ENCODE measurements around the gene ZFYVE21.

ZFYVE21 gene

DNA sequence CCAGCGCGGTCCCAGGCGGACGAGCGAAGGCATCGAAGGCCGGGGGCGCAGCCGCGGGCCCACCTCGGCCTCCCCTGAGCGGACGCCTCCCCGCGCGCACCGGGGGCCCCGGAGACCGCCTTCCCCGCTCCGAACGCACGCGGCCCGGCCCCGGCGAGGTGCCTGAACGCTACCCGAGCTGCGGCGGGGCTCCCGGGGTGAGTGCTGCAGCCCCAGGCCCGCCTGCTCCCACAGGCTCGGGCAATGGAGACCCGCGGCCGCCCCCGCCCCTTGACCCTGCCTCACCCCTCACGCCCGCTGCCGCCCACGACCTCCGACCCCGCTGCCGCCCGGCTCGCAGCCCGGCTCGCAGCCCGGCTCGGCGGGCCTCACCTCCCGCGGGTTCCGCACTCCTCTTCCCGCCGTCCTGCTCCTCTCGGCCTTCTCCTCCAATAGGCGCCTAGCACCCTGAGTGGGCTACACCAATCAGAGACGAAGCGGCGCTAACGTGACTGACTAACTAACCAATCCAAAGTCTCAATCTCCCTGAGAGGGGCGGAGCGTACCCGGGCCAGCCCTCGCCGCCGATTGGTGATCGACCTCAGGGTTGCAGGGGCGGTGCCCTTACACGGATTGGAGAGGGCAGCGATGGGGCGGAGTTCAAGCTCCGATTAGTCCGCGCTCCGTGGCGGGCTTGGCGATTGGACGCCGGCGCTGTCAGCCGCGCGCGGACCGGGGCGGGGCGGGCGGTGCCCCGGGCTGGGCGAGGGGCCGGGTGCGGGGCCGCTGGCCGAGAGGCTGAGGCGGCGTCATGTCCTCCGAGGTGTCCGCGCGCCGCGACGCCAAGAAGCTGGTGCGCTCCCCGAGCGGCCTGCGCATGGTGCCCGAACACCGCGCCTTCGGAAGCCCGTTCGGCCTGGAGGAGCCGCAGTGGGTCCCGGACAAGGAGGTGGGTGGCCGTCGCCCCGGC is at the start of gene ZFYVE21, which contains the start of gene XRCC3:
ZFYVE21 (plus strand) TSS at position 759 of the 949 bp plus-strand sequence; CDS start at position 791, 32 bp downstream.
XRCC3 (minus strand) TSS at position 400 of the 949 bp plus-strand sequence. CDS start 4,364 bp downstream, outside the sequence.
- Mint-ChIP-seq H3K9me3 (no peaks in the 10 kb centered on the region), H3K4me1 (peaks cover 33 to 68% of the 10 kb centered on the region in 2 donors), H3K27ac (peak within 1 kb of the TSS; percentile 93), H3K36me3 (peaks cover 11 to 15% of the 10 kb centered on the region in 2 donors), H3K27me3 (no peaks in the 10 kb centered on the region), H3K4me3 (peak within 1 kb of the TSS; percentile 94 to 99)
- ATAC-seq (replicated peaks), result peak; percentile 95 to 96
- DNase-seq, result peak; percentile 100

- Mint-ChIP-seq H3K4me1 (peaks cover 0 to 4% of the 10 kb centered on the region in 2 donors), H3K4me3 (no peak overlapping the region), H3K27ac (no peak overlapping the region), H3K36me3 (peaks cover 30 to 32% of the 10 kb centered on the region in 2 donors), H3K9me3 (no peaks in the 10 kb centered on the region), H3K27me3 (no peaks in the 10 kb centered on the region)
- DNase-seq (no peak), ATAC-seq (replicated peaks) (no peak)
Observed at GRCh38 chr14:103667671-103668070, 47.9 kb upstream of the ZFYVE21 start.

DNA sequence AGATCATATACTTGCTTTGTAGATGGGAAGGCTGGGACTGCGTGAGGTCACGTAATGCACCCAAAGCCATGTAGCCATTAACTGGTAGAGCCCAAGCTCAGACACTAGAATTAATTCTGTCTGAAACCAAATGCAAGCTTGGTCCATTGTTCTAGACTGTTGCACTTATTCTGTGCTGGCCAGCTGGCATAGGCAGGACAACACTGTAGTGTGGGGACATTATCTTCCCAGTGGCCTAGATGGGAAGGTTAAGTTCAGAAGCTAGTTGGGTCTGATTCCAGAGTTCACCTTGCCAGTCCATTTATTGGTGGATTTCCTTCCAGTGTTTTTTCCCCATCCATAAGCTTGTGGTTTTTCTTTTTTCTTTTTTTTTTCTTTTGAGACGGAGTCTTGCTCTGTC is 47.5 kb upstream of the ZFYVE21 start:
- Mint-ChIP-seq H3K36me3 (peaks cover 33 to 35% of the 10 kb centered on the region in 2 donors), H3K4me1 (peaks cover 0 to 4% of the 10 kb centered on the region in 2 donors), H3K27ac (no peak overlapping the region), H3K4me3 (no peak overlapping the region), H3K9me3 (no peaks in the 10 kb centered on the region), H3K27me3 (no peaks in the 10 kb centered on the region)
- ATAC-seq (replicated peaks) (no peak), DNase-seq (no peak)

- DNase-seq (no peak), ATAC-seq (replicated peaks) (no peak)
- Mint-ChIP-seq H3K27ac (no peak overlapping the region), H3K9me3 (no peaks in the 10 kb centered on the region), H3K4me3 (no peak overlapping the region), H3K36me3 (peaks cover 28 to 37% of the 10 kb centered on the region in 2 donors), H3K4me1 (peaks cover 0 to 2% of the 10 kb centered on the region in 2 donors), H3K27me3 (no peaks in the 10 kb centered on the region)
Observed at GRCh38 chr14:103669370-103669769, 46.2 kb upstream of the ZFYVE21 start.

DNA sequence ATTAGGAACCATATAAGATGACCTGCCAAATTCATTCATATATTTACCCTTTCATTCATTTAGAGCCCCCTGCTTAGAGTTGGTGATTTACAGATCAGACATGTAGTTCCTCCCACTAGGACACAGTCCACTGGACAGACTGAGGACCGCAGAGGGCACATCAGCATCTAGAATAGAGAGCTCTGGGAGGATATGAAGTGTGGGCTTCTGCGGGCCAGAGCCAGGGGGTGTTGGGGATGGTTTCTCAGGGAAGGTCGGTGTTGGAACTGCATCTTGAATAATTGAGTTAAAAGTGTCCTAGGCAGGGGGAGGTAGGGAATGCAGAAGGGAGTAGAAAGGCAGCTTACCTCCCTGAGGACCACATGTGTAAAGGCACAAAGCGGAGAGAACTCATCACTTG is 43.7 kb upstream of the ZFYVE21 start:
- Mint-ChIP-seq H3K4me3 (no peak overlapping the region), H3K4me1 (no peaks in the 10 kb centered on the region), H3K27ac (peak overlapping the region; percentile 33), H3K36me3 (peaks cover 30 to 48% of the 10 kb centered on the region in 2 donors), H3K9me3 (no peaks in the 10 kb centered on the region), H3K27me3 (no peaks in the 10 kb centered on the region)
- ATAC-seq (replicated peaks) (no peak), DNase-seq (no peak)

DNA sequence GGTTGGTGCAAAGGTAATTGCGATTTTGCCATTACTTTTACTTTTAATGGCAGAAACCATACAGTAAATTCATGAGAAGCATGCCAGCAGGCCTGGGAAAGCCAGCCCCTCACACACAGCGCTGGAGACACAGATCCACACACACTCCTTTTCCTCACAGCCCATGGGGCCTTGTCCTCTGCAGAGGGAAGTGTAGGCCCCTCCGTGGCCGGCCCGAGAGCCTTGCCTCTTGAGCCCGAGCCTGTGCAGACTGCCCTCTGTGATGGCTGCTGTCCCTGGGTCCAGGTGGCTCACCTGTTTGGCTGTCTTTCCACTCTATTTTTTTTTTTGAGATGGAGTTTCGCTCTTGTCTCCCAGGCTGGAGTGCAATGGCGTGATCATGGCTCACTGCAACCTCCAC is 39.7 kb upstream of the ZFYVE21 start:
- peaks cover 36 to 58% of the 10 kb centered on the region in 2 donors for H3K36me3 Mint-ChIP-seq
- peaks cover 8 to 13% of the 10 kb centered on the region in 2 donors for H3K4me1 Mint-ChIP-seq
- no peak for DNase-seq
- no peak for ATAC-seq (replicated peaks)
- no peaks in the 10 kb centered on the region for H3K27me3 Mint-ChIP-seq
- H3K4me3 Mint-ChIP-seq, result no peak overlapping the region
- no peak overlapping the region for H3K27ac Mint-ChIP-seq
- no peaks in the 10 kb centered on the region for H3K9me3 Mint-ChIP-seq

- H3K9me3 Mint-ChIP-seq, result no peaks in the 10 kb centered on the region
- peak overlapping the region; percentile 84 for H3K27ac Mint-ChIP-seq
- peaks cover 31 to 53% of the 10 kb centered on the region in 2 donors for H3K36me3 Mint-ChIP-seq
- DNase-seq, result no peak
- H3K4me1 Mint-ChIP-seq, result peaks cover 8 to 13% of the 10 kb centered on the region in 2 donors
- H3K4me3 Mint-ChIP-seq, result no peak overlapping the region
- ATAC-seq (replicated peaks), result no peak
- H3K27me3 Mint-ChIP-seq, result no peaks in the 10 kb centered on the region
Observed at GRCh38 chr14:103676881-103677675, 38.5 kb upstream of the ZFYVE21 start.

DNA sequence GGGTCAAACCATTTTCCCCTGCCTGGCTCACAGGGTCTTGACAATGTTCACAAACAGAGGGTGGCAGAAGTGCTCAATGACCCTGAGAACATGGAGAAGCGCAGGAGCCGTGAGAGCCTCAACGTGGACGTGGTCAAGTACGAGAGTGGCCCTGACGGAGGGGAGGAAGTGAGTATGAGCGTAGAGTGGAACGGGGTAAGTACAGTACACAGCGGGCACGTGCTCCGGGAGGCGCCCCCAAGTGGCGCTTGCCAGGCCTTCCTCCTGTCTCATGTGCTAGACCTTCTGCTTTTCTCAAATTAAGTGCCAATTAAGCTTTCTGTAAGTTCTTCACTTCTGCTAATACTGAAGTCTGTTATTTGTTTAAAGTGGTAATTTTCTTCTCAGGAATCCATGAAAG is 36.3 kb upstream of the ZFYVE21 start:
- H3K36me3 Mint-ChIP-seq, result peaks cover 20 to 47% of the 10 kb centered on the region in 2 donors
- H3K4me3 Mint-ChIP-seq, result no peak overlapping the region
- no peaks in the 10 kb centered on the region for H3K9me3 Mint-ChIP-seq
- ATAC-seq (replicated peaks), result peak; percentile 100
- peaks cover 8 to 13% of the 10 kb centered on the region in 2 donors for H3K4me1 Mint-ChIP-seq
- peak; percentile 50 for DNase-seq
- H3K27ac Mint-ChIP-seq, result peak overlapping the region; percentile 53
- no peaks in the 10 kb centered on the region for H3K27me3 Mint-ChIP-seq

DNA sequence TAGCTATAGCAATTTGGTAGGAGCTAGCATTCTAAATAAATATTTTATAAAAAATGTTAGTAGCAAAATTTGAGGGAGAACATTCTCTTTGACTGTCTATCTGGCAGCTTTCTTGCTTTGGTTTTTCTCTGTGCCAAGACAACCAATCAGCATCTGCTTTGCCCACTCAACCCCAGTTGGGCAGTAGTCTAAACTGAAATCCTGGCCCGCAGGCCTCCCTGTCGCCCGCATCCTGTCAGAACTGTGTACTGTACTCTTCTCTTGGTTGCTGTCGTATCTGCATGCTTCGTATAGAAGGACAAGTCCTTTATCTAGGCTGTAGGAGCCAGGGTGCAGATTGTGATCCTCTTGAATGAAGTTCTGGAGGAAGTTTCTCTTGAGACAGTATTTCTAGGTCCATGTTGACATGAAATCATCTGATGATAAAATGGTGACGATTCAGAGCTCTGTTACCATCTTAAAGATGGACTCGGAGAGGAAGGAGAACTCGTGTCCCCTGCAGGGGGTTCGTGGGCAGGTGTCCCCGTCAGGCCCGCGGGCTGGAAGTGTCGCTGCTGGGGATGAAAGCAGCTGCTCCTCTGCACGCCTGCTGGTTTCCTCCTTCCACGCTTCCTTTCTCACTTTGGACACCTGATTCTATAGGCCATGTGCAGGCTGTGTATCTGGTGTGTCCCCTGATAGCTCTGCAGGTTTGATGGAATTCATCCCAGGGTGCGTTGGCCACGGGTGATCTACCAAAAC is 34.9 kb upstream of the ZFYVE21 start:
- Mint-ChIP-seq H3K27ac (no peak overlapping the region), H3K27me3 (no peaks in the 10 kb centered on the region), H3K4me1 (peaks cover 8 to 13% of the 10 kb centered on the region in 2 donors), H3K4me3 (no peak overlapping the region), H3K9me3 (no peaks in the 10 kb centered on the region), H3K36me3 (peaks cover 18 to 46% of the 10 kb centered on the region in 2 donors)
- DNase-seq (no peak), ATAC-seq (replicated peaks) (no peak)

DNA sequence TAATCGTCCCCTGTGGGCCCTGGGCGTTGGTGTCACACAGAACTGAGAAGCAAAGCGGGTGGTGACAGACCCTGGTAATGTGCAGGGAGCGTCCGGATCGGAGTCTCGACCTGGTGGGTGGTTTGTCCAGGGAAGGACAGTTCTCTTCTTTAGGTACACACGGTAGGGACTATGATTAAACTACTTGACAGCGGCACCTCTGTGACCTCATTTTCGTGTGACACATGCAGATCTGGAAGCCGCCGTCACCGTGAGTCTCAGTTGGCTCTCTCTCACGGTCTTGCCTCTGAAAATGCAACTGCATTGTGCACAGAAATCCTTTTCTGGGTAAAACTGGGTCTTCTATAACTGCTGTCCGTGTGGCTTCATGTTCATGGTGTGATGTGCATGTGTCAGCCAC is 32.5 kb upstream of the ZFYVE21 start:
- H3K36me3 Mint-ChIP-seq, result peaks cover 22 to 45% of the 10 kb centered on the region in 2 donors
- H3K27me3 Mint-ChIP-seq, result no peaks in the 10 kb centered on the region
- no peak for DNase-seq
- no peaks in the 10 kb centered on the region for H3K9me3 Mint-ChIP-seq
- ATAC-seq (replicated peaks), result no peak
- peaks cover 8 to 13% of the 10 kb centered on the region in 2 donors for H3K4me1 Mint-ChIP-seq
- no peak overlapping the region for H3K27ac Mint-ChIP-seq
- no peak overlapping the region for H3K4me3 Mint-ChIP-seq

DNA sequence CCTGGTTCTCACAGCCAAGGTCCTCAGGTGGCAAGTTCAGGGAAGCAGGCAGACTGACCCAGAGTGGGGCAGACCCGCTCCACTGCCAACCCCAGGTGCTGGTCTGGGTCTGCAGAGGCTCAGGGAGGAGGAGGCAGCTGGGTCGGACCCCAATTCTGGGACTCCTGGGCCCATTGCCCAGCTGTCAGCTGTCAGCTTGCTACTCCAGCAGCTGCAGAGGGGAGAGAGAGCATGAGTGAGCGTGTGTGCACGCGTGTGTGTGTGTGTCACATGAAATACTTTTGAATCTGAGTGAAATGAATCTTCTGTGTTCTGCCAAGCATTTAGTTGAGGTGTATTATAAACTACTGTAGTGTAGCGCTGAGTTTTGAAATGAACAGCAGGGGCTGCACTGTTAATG is 31.1 kb upstream of the ZFYVE21 start:
- peaks cover 23 to 43% of the 10 kb centered on the region in 2 donors for H3K36me3 Mint-ChIP-seq
- no peak overlapping the region for H3K4me3 Mint-ChIP-seq
- ATAC-seq (replicated peaks) (no peak), DNase-seq (no peak)
- H3K9me3 Mint-ChIP-seq, result no peaks in the 10 kb centered on the region
- no peak overlapping the region for H3K27ac Mint-ChIP-seq
- no peaks in the 10 kb centered on the region for H3K27me3 Mint-ChIP-seq
- H3K4me1 Mint-ChIP-seq, result peaks cover 7 to 19% of the 10 kb centered on the region in 2 donors

DNA sequence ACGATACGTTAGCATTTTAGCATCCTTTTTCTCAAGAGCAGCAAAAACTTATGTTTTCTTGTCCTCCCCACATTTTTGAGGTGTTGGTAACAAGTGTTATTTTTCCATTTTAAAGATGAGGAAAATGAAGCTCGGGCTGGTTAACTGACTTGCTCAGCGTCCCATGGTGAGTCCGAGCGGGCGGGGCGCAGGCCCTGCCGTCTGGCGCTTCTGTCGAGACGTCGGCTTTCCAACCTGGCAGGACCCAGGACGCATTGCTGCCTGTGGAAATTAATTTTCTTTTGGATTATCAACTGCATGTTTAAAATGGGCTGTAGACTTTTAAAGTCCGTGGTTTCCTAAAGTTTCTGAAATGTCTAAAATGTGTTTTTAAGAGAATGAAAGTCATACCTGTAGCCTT is 30.7 kb upstream of the ZFYVE21 start:
- H3K36me3 Mint-ChIP-seq, result peaks cover 21 to 43% of the 10 kb centered on the region in 2 donors
- no peak overlapping the region for H3K4me3 Mint-ChIP-seq
- no peak for ATAC-seq (replicated peaks)

DNA sequence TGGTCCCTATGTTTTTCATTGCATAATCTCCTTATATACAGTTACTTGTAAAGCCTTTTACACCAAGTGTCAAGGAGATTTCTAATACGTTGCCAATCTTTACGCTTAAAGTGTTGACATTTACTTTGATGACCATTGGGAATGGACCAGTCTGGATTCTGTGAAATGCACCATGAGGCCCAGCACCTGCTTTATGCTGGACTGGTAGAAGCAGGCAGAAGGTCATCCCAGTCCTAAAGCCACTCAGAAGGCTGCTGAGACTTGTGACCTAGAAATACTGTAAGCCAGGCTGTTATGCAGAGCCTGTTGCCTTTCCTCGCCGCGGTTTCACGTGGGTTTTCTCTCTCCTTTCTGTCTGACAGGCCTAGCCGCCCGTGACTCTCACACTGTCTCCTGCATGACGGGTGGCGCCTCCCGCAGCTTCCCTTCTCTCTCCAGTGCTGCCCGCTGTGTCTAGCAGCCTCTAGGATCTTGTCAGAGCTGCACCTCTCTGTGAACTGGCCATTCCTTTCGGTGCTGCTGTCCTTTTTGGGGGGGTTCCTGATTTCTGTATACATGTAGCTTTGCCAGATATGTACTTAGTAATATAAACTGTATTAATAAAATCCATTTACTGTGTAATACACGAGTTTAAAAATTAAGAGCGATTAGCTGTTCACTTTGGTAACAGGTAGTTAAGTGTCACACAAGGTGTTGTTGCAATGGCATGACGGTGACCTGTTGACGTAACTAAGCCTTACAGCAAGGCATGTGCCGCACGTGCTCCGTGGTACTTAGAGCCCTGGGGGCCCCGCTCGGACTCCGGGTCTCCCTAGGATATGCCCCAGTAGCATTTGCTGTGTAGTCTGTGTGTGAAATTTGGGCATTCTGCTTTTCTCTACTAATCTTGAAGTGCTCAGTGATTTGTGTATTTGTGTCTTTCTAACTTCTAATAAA is 30.1 kb upstream of the ZFYVE21 start:
- H3K9me3 Mint-ChIP-seq, result no peaks in the 10 kb centered on the region
- peak overlapping the region; percentile 75 for H3K27ac Mint-ChIP-seq
- ATAC-seq (replicated peaks) (no peak), DNase-seq (no peak)
- peaks cover 12 to 24% of the 10 kb centered on the region in 2 donors for H3K4me1 Mint-ChIP-seq
- H3K4me3 Mint-ChIP-seq, result no peak overlapping the region
- H3K27me3 Mint-ChIP-seq, result no peaks in the 10 kb centered on the region
- peaks cover 26 to 47% of the 10 kb centered on the region in 2 donors for H3K36me3 Mint-ChIP-seq

More for the DNA sequence above, 30.7 kb upstream of the ZFYVE21 start:
- no peak overlapping the region for H3K27ac Mint-ChIP-seq
- H3K9me3 Mint-ChIP-seq, result no peaks in the 10 kb centered on the region
- peaks cover 7 to 19% of the 10 kb centered on the region in 2 donors for H3K4me1 Mint-ChIP-seq
- no peak for DNase-seq
- no peaks in the 10 kb centered on the region for H3K27me3 Mint-ChIP-seq

Data from stimulated activated naive B cell treated with anti-CD40 and anti-IgM and Interleukin-4, amounts not matched to agents 10 μg/mL and 1 μg/mL and 100 μg/mL, for 72 hours (primary cell).